ENCODE results near the gene AMPH.
"Not testable (repeated sequence)": the region's sequence is repeated elsewhere in the genome, so short reads cannot be mapped to it uniquely, and the experiment has no call there.

DNA sequence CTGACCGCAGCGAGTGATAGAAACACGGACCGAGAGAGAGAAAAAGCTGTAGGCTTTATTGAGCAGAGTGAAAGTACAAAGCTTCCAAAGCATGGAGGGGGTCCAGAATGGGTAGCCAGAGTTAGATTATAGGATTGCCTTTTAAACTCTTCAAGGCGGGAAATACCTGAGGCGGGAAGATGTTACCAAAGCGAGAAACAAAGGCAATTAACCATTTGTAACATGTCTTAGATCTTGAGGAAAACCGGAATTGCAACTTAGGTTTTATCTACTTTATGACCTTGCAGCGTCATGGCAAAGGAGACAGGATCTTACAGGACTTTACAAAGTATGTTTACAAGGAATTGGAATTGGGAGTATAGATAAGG is 295.0 kb downstream of the AMPH start:
- not testable (repeated sequence) for TF ChIP-seq ZNF384 (IDR thresholded peaks at IDR 0.05); SUZ12 (IDR thresholded peaks at IDR 0.05); SP1 (IDR thresholded peaks at IDR 0.05); CTBP1 (IDR thresholded peaks at IDR 0.05; ENCODE audit: borderline replicate concordance); FOXM1 (IDR thresholded peaks at IDR 0.05; ENCODE audit: borderline replicate concordance); TARDBP (IDR thresholded peaks at IDR 0.05); BHLHE40 (IDR thresholded peaks at IDR 0.05; ENCODE audit: borderline replicate concordance); ARNT (IDR thresholded peaks at IDR 0.05); NFRKB (IDR thresholded peaks at IDR 0.05); ELF4 (IDR thresholded peaks at IDR 0.05); FOXK2 (IDR thresholded peaks at IDR 0.05); FOXA1 (IDR thresholded peaks at IDR 0.05); HDGF (IDR thresholded peaks at IDR 0.05; ENCODE audit: borderline replicate concordance)
- TF ChIP-seq, protein P1, sequence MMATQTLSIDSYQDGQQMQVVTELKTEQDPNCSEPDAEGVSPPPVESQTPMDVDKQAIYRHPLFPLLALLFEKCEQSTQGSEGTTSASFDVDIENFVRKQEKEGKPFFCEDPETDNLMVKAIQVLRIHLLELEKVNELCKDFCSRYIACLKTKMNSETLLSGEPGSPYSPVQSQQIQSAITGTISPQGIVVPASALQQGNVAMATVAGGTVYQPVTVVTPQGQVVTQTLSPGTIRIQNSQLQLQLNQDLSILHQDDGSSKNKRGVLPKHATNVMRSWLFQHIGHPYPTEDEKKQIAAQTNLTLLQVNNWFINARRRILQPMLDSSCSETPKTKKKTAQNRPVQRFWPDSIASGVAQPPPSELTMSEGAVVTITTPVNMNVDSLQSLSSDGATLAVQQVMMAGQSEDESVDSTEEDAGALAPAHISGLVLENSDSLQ (IDR thresholded peaks at IDR 0.05) = not testable (repeated sequence)

All from HEK293T (cell line).